GM23248 (cell line): ENCODE data around the gene RARG.

ENCODE experiments used
- EZH2 ChIP-seq: fragments of 200-600 bp; sonication (generic); IDR thresholded peaks from 2 replicates; pipeline ENCODE4 v1.6.1; 2018; ENCODE audit warnings: antibody characterized with exemption, mild to moderate bottlenecking; ENCODE audit not compliant: insufficient read depth, poor library complexity, severe bottlenecking
- EZH2phosphoT487 ChIP-seq: fragments of 200-600 bp; sonication (generic); IDR thresholded peaks from 2 replicates; pipeline ENCODE4 v1.6.1; 2018; ENCODE audit warnings: antibody characterized with exemption, moderate library complexity, mild to moderate bottlenecking, low read depth; ENCODE audit not compliant: insufficient read depth

- TF ChIP-seq EZH2 (no peak), EZH2phosphoT487 (no peak)
Measured at GRCh38 chr12:53180220-53180930, 51.6 kb downstream of the RARG start, which contains the start of the genes CSAD and ZNF740.
